Activated CD8-positive, alpha-beta memory T cell treated with anti-CD3 and anti-CD28 coated beads for 24 hours (primary cell): ENCODE results near the gene HDAC7.

Source experiments
- DNase-seq: peaks from one replicate; pipeline ENCODE4 v3.0.0-alpha.2; 2020

HDAC7 gene

GRCh38 chr12:47776471-47777143, 43.1 kb downstream of the HDAC7 start:
- no peak for DNase-seq

- DNase-seq = no peak
Observed at GRCh38 chr12:47775100-47775911, 44.4 kb downstream of the HDAC7 start.

- no peak for DNase-seq
Observed at GRCh38 chr12:47774663-47775062, 45.0 kb downstream of the HDAC7 start.

GRCh38 chr12:47773858-47774580, 45.7 kb downstream of the HDAC7 start:
- no peak for DNase-seq

- peak; percentile 86 for DNase-seq
Observed at GRCh38 chr12:47773062-47773857, 46.4 kb downstream of the HDAC7 start, which contains the start of gene SLC48A1. Gene SLC48A1 (plus strand): TSS chr12:47773238. CDS start chr12:47773305, 67 bp downstream.

- DNase-seq = no peak
Observed at GRCh38 chr12:47772738-47773061, 47.0 kb downstream of the HDAC7 start.

- DNase-seq = no peak
Observed at GRCh38 chr12:47772094-47772660, 47.5 kb downstream of the HDAC7 start.

GRCh38 chr12:47771304-47771703, 48.4 kb downstream of the HDAC7 start:
- DNase-seq = no peak

GRCh38 chr12:47770086-47770726, 49.5 kb downstream of the HDAC7 start:
- DNase-seq = no peak

- DNase-seq = no peak
Observed at GRCh38 chr12:47769234-47770085, 50.2 kb downstream of the HDAC7 start.

- DNase-seq = no peak
Observed at GRCh38 chr12:47768323-47768811, 51.3 kb downstream of the HDAC7 start.

- peak; percentile 87 for DNase-seq
Observed at GRCh38 chr12:47767216-47767724, 52.4 kb downstream of the HDAC7 start.

GRCh38 chr12:47766502-47767215, 53.0 kb downstream of the HDAC7 start:
- no peak for DNase-seq

GRCh38 chr12:47763481-47764346, 56.0 kb downstream of the HDAC7 start:
- DNase-seq = no peak

GRCh38 chr12:47762850-47763465, 56.7 kb downstream of the HDAC7 start:
- no peak for DNase-seq

GRCh38 chr12:47758834-47759690, 60.6 kb downstream of the HDAC7 start, which contains the start of gene RAPGEF3:
Gene RAPGEF3 (minus strand): TSS chr12:47758880. CDS start chr12:47758556, 324 bp downstream.
- peak; percentile 86 for DNase-seq

- DNase-seq = no peak
Observed at GRCh38 chr12:47758584-47758833, 61.2 kb downstream of the HDAC7 start.
